Left lung (tissue), 10 donors: Measurements from ENCODE around the gene XRRA1. TPM values are rescaled to one million over a fixed set of nuclear protein-coding genes. Genes with fewer than 3 reads are reported as not detected.
"Not testable (repeated sequence)": the region's sequence is repeated elsewhere in the genome, so short reads cannot be mapped to it uniquely, and the experiment has no call there.

Experiments used
- ATAC-seq: fragments of 200-7000 bp; cut with Tn5 transposase; one replicate; pipeline ENCODE4 v1.9.1; 2020; ENCODE audit warnings: moderate library complexity
- DNase-seq, 4 donors: peaks; one replicate each; pipeline ENCODE4 v3.0.0-alpha.2; 2013 to 2020
- H3K27ac ChIP-seq, 2 donors: fragments of 200-600 bp; sonication (generic) in 1 of 2; one replicate each; pipeline versions ENCODE4 v1.5.0 to v1.8.0; 2020 to 2021
- H3K27me3 ChIP-seq, 2 donors: fragments of 200-600 bp; sonication (generic) in 1 of 2; one replicate each; pipeline versions ENCODE4 v1.5.0 to v1.8.0; 2020 to 2021
- H3K36me3 ChIP-seq, 2 donors: fragments of 200-600 bp; sonication (generic) in 1 of 2; one replicate each; pipeline versions ENCODE4 v1.5.0 to v1.8.0; 2020 to 2021
- H3K4me1 ChIP-seq, 2 donors: fragments of 200-600 bp; one replicate each; pipeline ENCODE4 v1.8.0; 2021
- H3K4me3 ChIP-seq, 2 donors: fragments of 200-600 bp; sonication (generic) in 1 of 2; one replicate each; pipeline versions ENCODE4 v1.5.0 to v1.8.0; 2020 to 2021; ENCODE audit warnings: mild to moderate bottlenecking in 1 of 2
- H3K9me3 ChIP-seq, 2 donors: fragments of 200-600 bp; sonication (generic) in 1 of 2; one replicate each; pipeline versions ENCODE4 v1.5.0 to v1.8.0; 2020 to 2021
- CTCF ChIP-seq, 2 donors: fragments of 200-600 bp; sonication (generic) in 1 of 2; IDR thresholded peaks; one replicate each; pipeline versions ENCODE4 v1.5.0 to v1.8.0; 2021; ENCODE audit warnings: antibody characterized with exemption in 2 of 2
- intact Hi-C, 2 donors: fragments of 100-400 bp; cut with DNase I; formaldehyde crosslinking; loops; one replicate each; pipeline versions ENCODE4 v1.11.2 to v1.14.2; 2022
- polyA plus RNA-seq, 6 donors: library from polyadenylated mRNA; unstranded; fragments of 120-200 nt; gene quantifications; one replicate each; pipeline ENCODE4 v1.2.1, GENCODE V29; 2013; ENCODE audit not compliant: insufficient read length in 6 of 6
- total RNA-seq, 2 donors: library from RNA; stranded (reverse); fragmentation: NEBNext Ultra II Directional; extraction: Animal tissue kit (Norgen Biotek cat#: 25700); gene quantifications; one replicate each; pipeline ENCODE4 v1.2.1, GENCODE V29; 2021
- donor health status: DM: no; HTN: yes; CAD: no.
- donor health status: DM: no; HTN: no; CAD: no.

XRRA1 gene
- total and polyA plus RNA-seq, 8 donors, result 8.4 to 21.3 (median 16.7) TPM

- Histone ChIP-seq H3K4me3 (no peak overlapping the region), H3K27ac (no peak overlapping the region), H3K27me3 (no peaks in the 10 kb centered on the region), H3K4me1 (peaks cover 0 to 12% of the 10 kb centered on the region in 2 donors), H3K9me3 (no peaks in the 10 kb centered on the region), H3K36me3 (peaks cover 0 to 64% of the 10 kb centered on the region in 2 donors)
- DNase-seq (no peak), ATAC-seq (no peak)
- no peak for TF ChIP-seq CTCF (IDR thresholded peaks at IDR 0.05)
- intact Hi-C loops, result no loop called here
These were observed 17.8 kb upstream of the XRRA1 start for GRCh38 chr11:74966651-74967050.

- H3K4me1 ChIP-seq, result peaks cover 12 to 43% of the 10 kb centered on the region in 2 donors
- H3K27me3 ChIP-seq, DNase-seq, H3K27ac ChIP-seq, H3K36me3 ChIP-seq, intact Hi-C loops, H3K4me3 ChIP-seq, H3K9me3 ChIP-seq, ATAC-seq: not testable (repeated sequence)
These were observed 11.2 kb upstream of the XRRA1 start for GRCh38 chr11:74960128-74960527.

- Histone ChIP-seq H3K4me3 (no peak overlapping the region), H3K27ac (no peak overlapping the region), H3K36me3 (peaks cover 0 to 9% of the 10 kb centered on the region in 2 donors), H3K4me1 (peaks cover 12 to 50% of the 10 kb centered on the region in 2 donors), H3K27me3 (no peaks in the 10 kb centered on the region), H3K9me3 (no peaks in the 10 kb centered on the region)
- ATAC-seq (no peak), DNase-seq (no peak)
- intact Hi-C loops, result no loop called here
- TF ChIP-seq CTCF (IDR thresholded peaks at IDR 0.05), result no peak
These were observed 9.2 kb upstream of the XRRA1 start for GRCh38 chr11:74957937-74958629.

- H3K27ac ChIP-seq, result no peak overlapping the region
- H3K4me1 ChIP-seq, result peaks cover 12 to 60% of the 10 kb centered on the region in 2 donors
- no peaks in the 10 kb centered on the region for H3K27me3 ChIP-seq
- no peak for ATAC-seq
- no peak for TF ChIP-seq CTCF (IDR thresholded peaks at IDR 0.05)
- no peaks in the 10 kb centered on the region for H3K9me3 ChIP-seq
- H3K4me3 ChIP-seq, result no peak overlapping the region
- no peak for DNase-seq
- intact Hi-C loops, result no loop called here
- H3K36me3 ChIP-seq, result peaks cover 0 to 15% of the 10 kb centered on the region in 2 donors
These were observed 7.6 kb upstream of the XRRA1 start for GRCh38 chr11:74956397-74957015.

- DNase-seq, result no peak
- intact Hi-C loops, result no loop called here
- Histone ChIP-seq H3K9me3 (no peaks in the 10 kb centered on the region), H3K4me1 (peaks cover 21 to 69% of the 10 kb centered on the region in 2 donors), H3K27ac (no peak overlapping the region), H3K36me3 (peaks cover 0 to 8% of the 10 kb centered on the region in 2 donors), H3K4me3 (no peak overlapping the region), H3K27me3 (no peaks in the 10 kb centered on the region)
- no peak for TF ChIP-seq CTCF (IDR thresholded peaks at IDR 0.05)
- no peak for ATAC-seq
These were observed 5.3 kb upstream of the XRRA1 start for GRCh38 chr11:74954199-74954598.
